GM18502 (cell line): ENCODE results near the gene SPX.

Experiments
- ATAC-seq: cut with Tn5 transposase; IDR thresholded peaks from one replicate; pipeline ENCODE4 v1.9.1; 2021; ENCODE audit warnings: mild to moderate bottlenecking; ENCODE audit not compliant: unreplicated experiment, poor library complexity

The SPX gene

GRCh38 chr12:21529456-21529855 is 3.4 kb downstream of the SPX start:
- ATAC-seq, result no peak

DNA sequence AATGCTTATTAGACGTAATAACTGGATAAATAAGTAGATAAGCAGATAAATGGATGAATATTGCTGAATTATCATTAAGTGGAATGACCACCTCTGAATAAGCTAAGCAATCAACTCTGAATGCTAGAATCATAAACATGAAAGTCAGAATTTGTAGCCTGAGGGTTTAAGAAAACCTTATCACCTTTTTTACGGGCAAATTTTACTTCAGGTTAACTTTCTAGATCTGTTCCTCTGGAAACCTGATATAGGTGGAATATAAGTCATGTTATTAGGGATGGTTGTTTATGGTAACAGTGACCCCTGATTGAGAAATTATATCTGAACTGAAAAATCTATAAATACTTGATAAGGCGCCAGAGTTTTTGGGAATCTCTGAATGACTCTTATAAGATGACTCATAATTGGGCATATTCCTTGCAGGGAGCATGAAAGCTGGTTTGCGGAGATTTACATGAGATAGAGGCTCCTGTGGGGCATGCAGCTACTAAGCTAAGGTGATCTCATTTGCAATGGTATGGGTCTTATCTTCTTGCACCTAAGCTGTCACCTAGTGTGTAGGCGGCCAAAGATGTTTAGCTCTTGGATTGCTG is 12.1 kb downstream of the SPX start:
- no peak for ATAC-seq

GRCh38 chr12:21539797-21540196 is 13.7 kb downstream of the SPX start:
- ATAC-seq, result no peak

GRCh38 chr12:21541773-21542172 is 15.7 kb downstream of the SPX start:
- no peak for ATAC-seq

GRCh38 chr12:21542403-21542802 is 16.3 kb downstream of the SPX start:
- no peak for ATAC-seq

DNA sequence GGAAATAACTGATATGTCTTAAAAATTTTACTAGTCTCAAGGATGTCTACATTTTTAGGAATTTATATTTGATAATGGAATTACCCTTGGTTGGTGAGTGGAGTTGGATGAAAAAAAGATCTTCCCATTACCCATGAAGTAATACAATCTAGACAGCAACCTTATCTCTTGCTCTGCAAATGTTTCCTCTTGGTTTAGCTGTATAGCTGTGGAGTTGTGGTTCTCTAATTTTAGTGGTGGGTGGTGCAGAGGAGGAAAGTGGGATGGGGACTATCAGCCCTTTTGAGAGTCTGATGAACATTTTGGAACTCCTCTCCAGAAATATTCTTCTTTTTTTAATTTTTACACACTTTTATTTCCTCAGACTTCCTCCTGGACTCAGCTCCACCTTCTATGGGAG is 17.1 kb downstream of the SPX start:
- no peak for ATAC-seq

DNA sequence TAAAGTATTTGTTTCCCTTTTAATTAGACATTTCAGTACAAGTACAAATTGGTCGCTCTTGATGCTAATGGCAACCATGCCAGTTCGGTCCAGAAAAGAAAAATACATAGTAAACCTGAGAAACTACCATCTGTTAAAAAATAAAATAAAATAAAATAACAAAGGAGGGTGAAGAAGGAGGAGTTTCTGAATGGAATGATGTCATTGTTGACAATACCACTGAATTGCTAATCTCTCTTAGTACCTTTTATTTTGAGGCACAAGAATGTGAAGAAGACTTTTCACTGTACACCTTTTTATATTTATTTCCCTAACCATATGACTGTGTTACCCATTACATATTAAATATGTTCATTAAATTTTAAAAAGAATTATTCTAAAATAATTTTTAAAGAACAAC is 19.5 kb downstream of the SPX start:
- ATAC-seq, result no peak

- no peak for ATAC-seq
These were observed 20.6 kb downstream of the SPX start for GRCh38 chr12:21546716-21547115.

DNA sequence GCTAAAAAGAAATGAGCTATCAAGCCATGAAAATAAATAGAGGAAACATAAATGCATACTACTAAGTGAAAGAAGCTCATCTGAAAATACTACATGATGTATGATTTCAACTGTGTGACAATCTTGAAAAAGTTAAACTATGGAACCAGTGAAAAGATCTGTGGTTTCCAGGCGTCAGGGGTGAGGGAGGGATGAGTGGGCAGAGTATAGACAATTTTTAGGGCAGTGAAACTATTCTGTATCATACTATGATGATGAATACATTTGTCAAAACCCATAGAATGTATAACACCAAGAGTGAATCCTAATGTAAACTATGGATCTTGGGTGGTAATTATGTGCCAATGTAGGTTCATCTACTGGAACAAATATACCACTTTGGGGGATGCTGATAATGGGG is 21.3 kb downstream of the SPX start:
- no peak for ATAC-seq

DNA sequence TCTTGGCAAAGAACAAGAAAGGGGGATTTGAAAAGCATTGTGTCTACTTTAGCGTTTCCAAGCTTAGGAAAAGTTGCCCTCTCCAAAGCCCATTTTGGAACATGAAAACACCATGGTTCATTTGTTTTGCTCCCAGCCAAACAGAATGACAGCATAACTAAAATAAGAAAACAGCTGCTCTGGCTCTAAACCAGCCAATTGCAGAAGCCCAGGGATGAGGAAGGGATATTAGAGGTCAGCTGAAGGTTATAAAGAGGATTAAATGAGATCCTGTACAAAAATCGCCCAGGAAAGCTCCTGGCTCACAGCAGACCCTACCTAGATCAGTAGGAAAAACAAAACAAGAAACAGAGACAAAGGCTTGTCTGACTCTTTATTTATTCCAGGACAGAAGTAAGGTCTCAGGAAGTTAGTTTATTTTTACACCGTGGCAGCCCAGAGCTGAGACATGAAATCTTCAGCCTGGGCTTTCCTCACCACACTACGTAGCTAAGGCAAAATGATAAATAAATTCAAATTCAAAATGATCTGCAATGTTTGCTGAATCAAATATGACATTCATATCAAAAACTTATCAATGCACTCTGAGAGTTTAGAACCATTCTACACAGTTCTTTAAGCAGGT is 25.9 kb downstream of the SPX start:
- no peak for ATAC-seq

DNA sequence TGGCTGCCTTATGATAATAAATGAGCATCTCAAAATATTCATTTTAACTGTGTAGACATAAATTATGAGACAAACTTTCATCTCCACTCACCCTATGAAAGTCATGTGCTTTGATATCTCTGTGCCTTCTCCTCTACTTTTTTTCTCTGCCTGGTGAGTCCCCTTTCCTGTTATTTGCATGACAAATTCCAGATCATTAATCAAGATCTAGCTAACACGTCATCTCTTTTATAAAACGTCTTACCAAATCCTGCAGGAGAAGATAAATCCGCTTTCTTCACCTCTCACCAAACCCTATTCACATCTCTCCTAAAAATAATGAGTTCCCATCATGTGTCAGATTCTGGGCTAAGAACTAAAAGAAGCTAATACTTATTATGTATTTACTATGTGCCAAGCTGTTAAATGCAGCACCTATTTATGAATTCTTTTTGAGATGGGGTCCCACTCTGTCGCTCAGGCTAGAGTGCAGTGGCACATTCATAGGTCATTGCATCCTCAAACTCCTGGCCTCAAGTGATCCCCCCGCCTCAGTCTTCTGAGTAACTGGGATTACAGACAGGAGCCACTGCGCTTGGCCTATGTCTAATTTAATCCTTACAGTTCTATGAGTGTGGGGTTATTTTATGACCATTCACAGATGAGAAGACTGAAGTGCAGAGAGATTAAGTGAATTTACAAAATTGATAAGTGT is 26.7 kb downstream of the SPX start:
- ATAC-seq, result no peak

DNA sequence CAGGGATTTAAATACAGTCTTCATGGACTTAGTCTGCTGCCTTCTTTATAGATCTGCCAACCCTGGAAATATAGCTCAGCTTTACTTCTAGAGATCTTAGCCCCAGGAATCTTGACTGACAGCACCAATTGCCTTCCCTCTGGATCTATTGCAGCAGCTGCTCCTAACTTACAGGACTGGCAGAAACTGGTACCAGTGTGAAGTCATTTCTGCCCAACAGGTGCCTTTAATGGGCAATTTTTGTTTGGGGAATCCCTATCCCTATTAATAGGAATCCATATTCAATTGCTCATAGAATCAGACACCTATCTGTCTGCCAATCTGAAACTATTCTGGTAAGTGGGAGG is 27.2 kb downstream of the SPX start:
- ATAC-seq, result no peak

DNA sequence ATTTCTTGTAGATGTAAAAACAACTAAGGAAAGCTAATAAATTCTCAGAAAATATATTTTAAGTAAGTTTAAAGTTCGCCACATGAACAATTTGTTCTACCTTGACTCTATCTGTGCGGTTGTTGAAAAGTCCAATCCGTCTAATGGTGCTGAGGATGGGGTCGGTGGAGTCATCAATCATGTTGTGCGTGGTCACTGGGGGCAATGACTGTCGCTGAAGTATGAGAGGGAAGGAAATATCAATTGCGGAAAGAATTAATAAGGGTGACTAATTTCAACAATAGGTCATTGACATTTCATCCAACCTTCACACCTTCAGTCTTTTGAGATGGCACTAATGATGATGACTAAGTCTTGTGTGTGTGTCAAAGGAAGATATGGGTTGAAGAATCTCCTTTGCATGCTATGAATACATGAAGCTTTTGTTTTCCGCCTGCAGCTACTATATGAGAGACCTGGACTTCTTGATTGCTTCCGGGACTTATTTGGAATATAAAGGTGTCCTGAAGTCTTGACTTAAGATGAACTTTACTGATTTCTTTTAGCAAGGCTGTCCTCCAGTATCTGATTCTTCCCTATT is 32.1 kb downstream of the SPX start:
- no peak for ATAC-seq

- no peak for ATAC-seq
These were observed 33.9 kb downstream of the SPX start for GRCh38 chr12:21559855-21560569.

DNA sequence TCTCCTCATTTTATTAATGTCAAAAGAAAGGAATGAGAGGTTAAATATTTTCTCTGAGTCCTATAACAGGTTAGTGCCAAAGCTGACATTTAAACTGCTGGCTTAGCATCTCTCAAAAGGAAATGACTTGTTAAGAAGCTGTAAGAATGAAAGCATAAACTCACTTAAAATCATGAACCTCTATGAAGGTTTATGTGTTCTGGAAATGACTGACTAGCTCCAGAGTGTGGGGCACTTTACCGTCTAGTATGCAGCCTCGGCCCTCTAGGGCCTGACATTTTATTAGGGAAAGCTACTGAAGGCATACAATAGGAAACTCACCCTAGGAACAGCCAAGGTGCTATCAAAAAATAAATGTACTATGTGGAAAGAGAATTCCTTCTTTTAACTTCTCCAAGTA is 35.1 kb downstream of the SPX start:
- ATAC-seq, result no peak

DNA sequence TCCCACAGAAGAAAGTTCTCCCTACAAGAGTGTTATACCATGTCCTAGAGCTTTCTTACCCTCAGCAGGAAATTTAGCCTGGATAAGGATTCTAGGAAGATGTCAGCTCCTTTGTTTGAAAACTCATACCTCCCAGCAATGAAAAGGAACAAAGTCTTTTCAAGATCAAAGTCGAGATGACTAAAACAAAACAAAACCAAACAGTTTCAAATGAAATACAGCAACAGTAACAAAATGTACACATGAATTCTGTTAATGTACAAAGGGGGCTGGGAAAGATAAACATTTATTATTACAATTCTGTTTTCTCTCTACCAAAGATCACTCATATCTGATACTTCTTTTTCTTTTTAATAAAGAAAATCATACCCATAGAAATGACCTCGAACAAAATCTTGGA is 36.8 kb downstream of the SPX start:
- ATAC-seq, result no peak

DNA sequence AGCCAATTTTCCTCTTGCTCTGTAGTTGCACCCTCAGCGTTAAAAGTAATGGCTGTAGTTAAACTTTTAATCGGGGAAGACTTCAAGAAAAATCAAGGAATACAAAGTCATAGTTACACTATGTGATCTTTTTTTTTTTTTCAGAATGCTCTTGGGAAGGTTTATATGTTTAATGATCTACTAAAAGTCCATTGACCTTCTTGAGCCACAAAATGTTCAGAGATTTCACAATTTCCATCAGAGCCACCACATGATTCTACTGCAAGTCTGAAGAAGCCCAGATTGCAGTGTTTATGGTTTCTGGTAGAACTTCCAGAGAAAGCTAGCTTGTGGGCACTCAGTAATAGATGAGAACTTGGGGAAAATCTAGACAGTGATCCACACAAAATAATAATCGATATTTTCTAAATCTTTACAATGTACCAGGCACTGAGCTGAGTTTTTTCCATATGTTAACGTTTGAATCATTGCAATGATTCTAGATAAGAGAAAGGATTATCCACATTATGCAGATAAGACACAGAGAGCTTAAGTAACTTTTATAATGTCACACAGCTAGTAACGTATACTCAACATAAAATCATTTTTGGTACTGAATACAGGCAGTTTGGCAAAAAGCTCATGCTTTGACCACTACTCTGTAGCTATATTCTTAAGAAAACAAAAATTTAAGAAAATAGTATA is 40.3 kb downstream of the SPX start:
- no peak for ATAC-seq

DNA sequence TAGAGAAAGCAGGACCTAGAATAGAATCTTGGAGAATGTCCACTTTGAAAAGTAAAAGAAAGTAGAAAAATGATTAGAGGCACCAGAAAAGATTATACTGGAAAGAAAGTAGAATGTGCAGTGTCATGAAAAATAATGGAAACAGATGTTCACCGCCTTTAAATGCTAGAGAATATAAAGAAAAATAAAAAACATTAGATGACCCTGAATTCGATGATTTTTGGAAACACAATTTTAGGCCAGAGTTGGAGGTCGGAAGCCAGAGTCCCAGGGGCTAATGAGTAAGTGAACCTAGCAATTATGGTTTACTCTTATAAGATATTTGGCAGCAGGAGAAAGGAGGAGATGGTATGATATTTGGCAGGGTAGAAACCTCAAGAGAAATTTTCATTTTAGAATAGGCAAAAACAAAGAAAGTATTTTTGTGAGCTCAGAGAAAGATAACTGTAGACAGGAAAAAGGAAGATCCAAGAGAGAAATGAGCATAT is 40.9 kb downstream of the SPX start:
- ATAC-seq, result no peak

- ATAC-seq, result no peak
These were observed 42.0 kb downstream of the SPX start for GRCh38 chr12:21568115-21568514.

DNA sequence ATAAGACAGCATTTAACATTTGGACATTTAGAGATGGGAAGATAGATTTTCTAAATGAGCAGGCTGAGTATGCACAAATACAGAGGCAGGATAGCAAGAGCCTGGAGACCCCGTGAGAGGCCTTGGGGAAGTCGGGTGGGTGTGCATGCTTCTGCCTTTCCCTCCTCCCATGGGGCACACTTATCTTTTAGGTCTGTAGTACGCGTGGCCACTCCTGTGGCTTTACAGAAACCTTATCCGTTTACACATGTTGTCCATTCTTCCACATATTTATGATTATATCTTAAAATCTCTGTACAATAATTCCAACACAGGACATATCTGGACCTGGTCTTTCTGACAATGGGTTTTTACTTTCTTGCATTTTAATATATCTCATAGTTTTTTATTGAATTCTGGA is 45.0 kb downstream of the SPX start:
- ATAC-seq, result no peak
